ENCODE measurements around the gene STN1. TPM values are rescaled to one million over a fixed set of nuclear protein-coding genes. Genes with fewer than 3 reads are reported as not detected.

Gene STN1
- total RNA-seq, 1 experiment from 2014 or later: 14.3 TPM

GRCh38 chr10:103892181-103892580 lies 25.8 kb downstream of the STN1 start:
- peaks cover 10% of the 10 kb centered on the region for H3K4me1 ChIP-seq (ENCODE audit: insufficient read depth, low read length, poor library complexity, severe bottlenecking)
- TF ChIP-seq EZH2 (IDR thresholded peaks at IDR 0.05; ENCODE audit: borderline replicate concordance, low read depth, low read length, poor library complexity, severe bottlenecking) (no peak), CTCF (conservative IDR thresholded peaks at IDR 0.05; ENCODE audit: low read depth, low read length) (no peak)
- no peak overlapping the region for H3K4me3 ChIP-seq (ENCODE audit: low read depth, low read length, poor library complexity, severe bottlenecking)
- no peak for DNase-seq (ENCODE audit: low spot score)
- no peak overlapping the region for H3K27ac ChIP-seq (ENCODE audit: low read depth, low read length, poor library complexity, severe bottlenecking)
- no peaks in the 10 kb centered on the region for H3K9me3 ChIP-seq (ENCODE audit: low read depth, low read length, poor library complexity, severe bottlenecking)
- ChIA-PET POLR2A (ENCODE audit: low non-redundant PET) (no interaction called here), CTCF (no interaction called here)
- intact Hi-C loops (cut with micrococcal nuclease; ENCODE audit: unreplicated experiment): no loop called here
- no peaks in the 10 kb centered on the region for H3K27me3 ChIP-seq (replicated peaks; ENCODE audit: insufficient read depth, low read depth, low read length, poor library complexity)
- BruUV-seq (replicated peaks): no TSS peak
- H3K36me3 ChIP-seq (ENCODE audit: insufficient read depth, low read length, poor library complexity, severe bottlenecking): no peaks in the 10 kb centered on the region

DNA sequence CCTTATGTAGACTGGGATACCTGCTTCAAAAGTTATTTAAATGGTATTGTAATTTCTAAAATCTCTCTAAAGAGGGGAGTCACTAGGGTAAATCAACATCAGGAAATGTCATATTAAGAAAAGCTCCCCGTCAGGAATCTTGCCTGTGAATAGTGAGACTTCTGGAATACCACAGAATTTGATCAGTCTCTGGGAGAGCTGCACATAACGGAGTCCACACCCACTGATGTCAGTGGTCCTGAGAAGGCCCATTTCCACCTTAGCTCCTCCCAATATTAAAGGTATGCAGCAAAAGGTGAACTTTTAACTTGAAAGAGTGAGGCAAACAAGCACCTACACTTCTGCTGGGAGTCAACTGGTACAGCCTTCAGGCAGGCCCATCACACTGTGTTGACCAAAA lies 27.3 kb downstream of the STN1 start:
- no peaks in the 10 kb centered on the region for H3K9me3 ChIP-seq (ENCODE audit: low read depth, low read length, poor library complexity, severe bottlenecking)
- BruUV-seq (replicated peaks): no TSS peak
- no peak overlapping the region for H3K27ac ChIP-seq (ENCODE audit: low read depth, low read length, poor library complexity, severe bottlenecking)
- no peak overlapping the region for H3K4me3 ChIP-seq (ENCODE audit: low read depth, low read length, poor library complexity, severe bottlenecking)
- H3K4me1 ChIP-seq (ENCODE audit: insufficient read depth, low read length, poor library complexity, severe bottlenecking): no peaks in the 10 kb centered on the region
- ChIA-PET CTCF (no interaction called here), POLR2A (ENCODE audit: low non-redundant PET) (no interaction called here)
- DNase-seq (ENCODE audit: low spot score): no peak
- H3K36me3 ChIP-seq (ENCODE audit: insufficient read depth, low read length, poor library complexity, severe bottlenecking): no peaks in the 10 kb centered on the region
- intact Hi-C loops (cut with micrococcal nuclease; ENCODE audit: unreplicated experiment): no loop called here
- TF ChIP-seq EZH2 (IDR thresholded peaks at IDR 0.05; ENCODE audit: borderline replicate concordance, low read depth, low read length, poor library complexity, severe bottlenecking) (no peak), CTCF (conservative IDR thresholded peaks at IDR 0.05; ENCODE audit: low read depth, low read length) (no peak)
- no peaks in the 10 kb centered on the region for H3K27me3 ChIP-seq (replicated peaks; ENCODE audit: insufficient read depth, low read depth, low read length, poor library complexity)

DNA sequence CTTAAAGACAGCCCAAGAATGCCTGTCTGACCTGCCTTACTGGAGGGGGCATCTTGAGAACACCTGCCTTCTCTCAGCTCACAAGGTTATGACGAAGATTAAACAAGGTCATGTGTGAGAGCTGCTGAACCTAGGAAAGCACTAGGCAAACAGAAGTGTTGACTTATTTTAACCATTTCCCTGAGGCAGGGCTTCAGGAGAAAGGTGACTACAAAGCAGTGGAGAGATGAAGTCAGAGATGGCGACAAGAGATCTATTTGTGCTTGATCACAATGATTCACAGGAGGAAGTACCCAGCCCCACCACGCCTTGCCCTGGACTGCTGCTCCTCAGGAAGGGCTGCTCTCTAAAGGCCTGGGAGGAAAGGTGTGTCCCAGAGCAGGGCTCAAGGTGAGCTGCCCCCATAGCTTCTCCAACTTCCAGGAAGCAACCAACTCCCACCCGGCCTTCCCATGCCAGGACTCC lies 27.8 kb downstream of the STN1 start:
- DNase-seq (ENCODE audit: low spot score): no peak

More for the DNA sequence above, 27.8 kb downstream of the STN1 start:
- BruUV-seq (replicated peaks): no TSS peak
- CTCF ChIA-PET: no interaction called here
- intact Hi-C loops (cut with micrococcal nuclease; ENCODE audit: unreplicated experiment): no loop called here
- H3K27me3 ChIP-seq (replicated peaks; ENCODE audit: insufficient read depth, low read depth, low read length, poor library complexity): no peaks in the 10 kb centered on the region
- no peaks in the 10 kb centered on the region for H3K9me3 ChIP-seq (ENCODE audit: low read depth, low read length, poor library complexity, severe bottlenecking)
- POLR2A ChIA-PET (ENCODE audit: low non-redundant PET): no interaction called here
- H3K4me1 ChIP-seq (ENCODE audit: insufficient read depth, low read length, poor library complexity, severe bottlenecking): no peaks in the 10 kb centered on the region
- no peak overlapping the region for H3K27ac ChIP-seq (ENCODE audit: low read depth, low read length, poor library complexity, severe bottlenecking)
- H3K36me3 ChIP-seq (ENCODE audit: insufficient read depth, low read length, poor library complexity, severe bottlenecking): no peaks in the 10 kb centered on the region
- H3K4me3 ChIP-seq (ENCODE audit: low read depth, low read length, poor library complexity, severe bottlenecking): no peak overlapping the region
- TF ChIP-seq CTCF (conservative IDR thresholded peaks at IDR 0.05; ENCODE audit: low read depth, low read length): no peak
- no peak for TF ChIP-seq EZH2 (IDR thresholded peaks at IDR 0.05; ENCODE audit: borderline replicate concordance, low read depth, low read length, poor library complexity, severe bottlenecking)

Data from A673 (cell line).